WI38 (cell line): Measurements from ENCODE around the gene DCXR.

Experiments used
- H3K4me3 ChIP-seq: 2 replicates; pipeline ENCODE4 v1.5.1; 2011; ENCODE audit warnings: low read depth, mild to moderate bottlenecking, control low read depth, low read length
- CTCF ChIP-seq: IDR thresholded peaks from 2 replicates; pipeline ENCODE4 v1.5.1; 2012; ENCODE audit warnings: low read depth, mild to moderate bottlenecking, control low read depth, low read length

The DCXR gene

DNA sequence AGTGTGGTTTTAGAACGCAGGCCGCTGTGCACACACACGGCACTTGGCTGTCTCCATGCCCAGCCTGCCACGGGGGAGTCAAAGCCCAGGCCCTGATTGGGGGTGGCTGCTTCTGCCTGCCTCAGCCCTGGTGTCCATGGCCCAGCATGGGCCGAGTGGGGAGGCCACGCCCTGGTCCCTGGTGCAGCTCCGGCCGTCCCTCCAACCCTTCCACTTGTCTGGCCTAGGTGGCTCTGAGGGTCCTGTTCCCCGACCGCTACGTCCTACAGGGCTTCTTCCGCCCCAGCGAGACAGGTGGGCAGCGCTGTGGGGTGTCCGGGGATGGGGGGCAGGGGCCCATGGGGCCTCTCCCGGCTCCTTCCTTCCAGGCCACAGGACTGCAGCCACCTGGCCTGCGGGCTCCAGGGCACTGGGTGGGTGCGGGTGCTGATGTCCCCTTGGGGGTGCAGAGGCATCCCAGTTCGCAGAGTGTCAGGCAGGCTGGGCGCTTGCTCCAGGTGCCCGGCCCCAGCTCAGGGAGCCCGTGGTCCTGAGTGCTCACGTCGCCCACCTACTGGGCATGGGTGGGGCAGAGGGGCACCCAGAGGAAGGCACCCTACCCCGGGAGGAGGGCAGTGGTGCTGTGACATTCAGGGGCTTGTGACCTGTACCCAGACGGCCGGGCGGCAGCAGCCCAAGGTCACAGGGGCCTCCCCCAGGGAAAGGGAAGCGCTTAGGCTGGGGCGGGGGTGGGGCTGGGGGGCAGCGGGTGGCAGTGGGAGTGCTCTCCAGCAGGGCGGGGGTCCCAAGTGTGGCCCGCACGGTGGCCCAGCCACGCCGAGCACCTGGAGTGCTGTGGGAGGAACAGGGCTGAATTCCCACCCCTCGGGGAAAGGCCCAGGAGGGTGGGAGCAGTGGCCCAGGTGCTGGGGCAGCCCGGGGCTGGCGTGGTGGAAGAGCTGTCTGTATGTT is 26.6 kb downstream of the DCXR start:
- no peak overlapping the region for H3K4me3 ChIP-seq
- no peak for TF ChIP-seq CTCF

GRCh38 chr17:82009413-82009812 is 28.1 kb downstream of the DCXR start:
- no peak for TF ChIP-seq CTCF
- H3K4me3 ChIP-seq = no peak overlapping the region

DNA sequence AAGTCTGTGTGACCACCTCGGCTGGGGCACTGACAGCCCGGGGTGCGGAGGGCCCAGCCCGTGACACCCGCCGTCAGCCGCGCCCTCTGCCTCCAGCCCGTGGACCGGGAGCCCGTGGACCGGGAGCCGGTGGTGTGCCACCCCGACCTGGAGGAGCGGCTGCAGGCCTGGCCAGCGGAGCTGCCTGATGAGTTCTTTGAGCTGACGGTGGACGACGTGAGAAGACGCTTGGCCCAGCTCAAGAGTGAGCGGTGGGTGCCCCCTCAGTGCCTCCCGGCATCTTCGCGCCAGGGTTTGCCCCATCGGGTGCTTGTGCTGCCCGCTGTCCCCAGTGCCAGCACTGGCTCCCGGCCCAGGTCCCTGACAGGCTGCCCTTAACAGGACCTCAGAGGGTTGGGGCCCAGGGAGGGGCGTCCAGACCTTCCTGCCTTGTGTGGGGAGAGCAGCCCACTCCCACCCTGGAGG is 28.5 kb downstream of the DCXR start:
- no peak overlapping the region for H3K4me3 ChIP-seq
- TF ChIP-seq CTCF = no peak

DNA sequence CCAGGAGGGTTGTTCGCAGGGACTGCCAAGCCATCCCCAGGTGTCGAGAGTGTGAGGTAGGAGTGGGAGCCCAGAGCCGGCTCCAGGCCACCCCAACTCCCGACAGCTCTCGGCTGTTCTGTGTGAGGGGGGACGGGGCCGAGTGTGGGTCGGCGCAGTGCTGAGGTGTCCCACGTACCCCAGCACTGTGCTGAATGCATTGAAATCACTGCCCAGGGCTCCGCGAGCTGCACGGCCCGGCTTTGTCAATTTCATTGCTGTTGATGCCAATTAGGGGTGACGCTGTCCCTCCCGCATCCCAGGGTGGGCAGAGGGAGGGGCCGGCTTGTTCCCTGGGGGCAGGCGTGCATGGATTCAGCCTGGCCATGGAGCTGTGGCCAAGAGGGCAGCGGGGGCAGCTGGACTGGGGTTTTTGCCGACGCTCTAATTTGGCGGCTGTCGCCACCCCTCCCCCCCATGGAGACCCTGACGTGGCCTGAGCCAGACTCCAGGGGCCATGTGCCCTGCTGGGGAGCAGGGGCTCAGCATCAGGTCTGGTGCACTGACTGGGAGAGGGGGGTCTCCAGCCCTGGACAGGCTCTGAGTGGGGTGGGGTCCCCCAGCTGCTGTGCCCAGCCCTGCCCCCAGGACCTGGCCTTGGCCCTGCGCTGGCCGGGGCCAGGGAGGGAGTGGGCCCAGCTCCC is 29.1 kb downstream of the DCXR start:
- TF ChIP-seq CTCF = no peak
- H3K4me3 ChIP-seq = no peak overlapping the region

GRCh38 chr17:82007495-82008257 is 29.8 kb downstream of the DCXR start:
- no peak for TF ChIP-seq CTCF
- H3K4me3 ChIP-seq = no peak overlapping the region

GRCh38 chr17:82007228-82007494 is 30.3 kb downstream of the DCXR start:
- H3K4me3 ChIP-seq = no peak overlapping the region
- no peak for TF ChIP-seq CTCF
